ENCODE data around the gene MRPL49. TPM values are rescaled to one million over a fixed set of nuclear protein-coding genes. Genes with fewer than 3 reads are reported as not detected.

Gene MRPL49
- total and polyA plus RNA-seq, 2 of the 13 experiments (the other 11 are each of a cell fraction or from before 2014, with no cell fraction given): 39.2 to 53.3 TPM

DNA sequence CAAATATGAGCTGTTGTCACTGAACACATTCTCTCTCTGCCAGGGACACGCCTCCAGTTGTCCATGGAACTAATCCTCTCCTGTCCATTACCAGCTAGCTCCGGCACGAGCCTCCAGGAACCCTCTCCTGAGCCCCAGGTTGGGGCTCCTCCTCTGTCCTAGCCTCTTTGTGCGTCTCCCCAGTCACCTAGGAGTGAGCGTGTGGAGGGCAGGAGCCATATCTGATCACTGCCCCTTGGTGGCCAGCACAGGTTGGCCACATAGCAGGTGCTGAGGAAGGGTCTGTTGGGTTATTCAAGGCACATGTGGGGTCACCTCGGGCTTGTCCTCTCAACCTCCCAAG, 9.7 kb downstream of the MRPL49 start:
- no peak for DNase-seq (ENCODE audit: low spot score)
- Histone ChIP-seq H3K27me3 (ENCODE audit: control insufficient read depth in 1 of 2, insufficient read depth in 2 of 2, low read length in 2 of 2) (no peaks in the 10 kb centered on the region; a peak in 1 of 5 replicates), H2AFZ (ENCODE audit: low read length) (no peak overlapping the region), H3K79me2 (ENCODE audit: insufficient read depth, low read length) (peaks cover 26% of the 10 kb centered on the region), H3K9ac (ENCODE audit: insufficient read depth, low read depth, low read length) (no peak overlapping the region), H3K4me2 (ENCODE audit: low read depth, low read length) (no peak overlapping the region), H4K20me1 (ENCODE audit: insufficient read depth, low read length) (peaks cover 17% of the 10 kb centered on the region), H3K36me3 (replicated peaks in 1 of 2; ENCODE audit: control insufficient read depth in 1 of 2, insufficient read depth in 2 of 2, low read length in 2 of 2) (peaks cover 34 to 54% of the 10 kb centered on the region in 2 experiments), H3K9me3 (ENCODE audit: low read length) (no peaks in the 10 kb centered on the region), H3K4me3 (replicated peaks in 1 of 3; ENCODE audit: insufficient read depth in 1 of 3, low read depth in 2 of 3, low read length in 3 of 3) (no peak overlapping the region), H3K27ac (ENCODE audit: extremely low read length, insufficient read depth, low read length) (no peak overlapping the region), H3K4me1 (ENCODE audit: insufficient read depth, low read length) (peaks cover 25% of the 10 kb centered on the region)
- TF ChIP-seq ZNF501 (CRISPR knock-in tag; IDR thresholded peaks at IDR 0.05) (no peak), KLF16 (CRISPR knock-in tag; IDR thresholded peaks at IDR 0.05) (no peak), ZNF883 (CRISPR knock-in tag; IDR thresholded peaks at IDR 0.05; ENCODE audit: not compliant biosample characterization) (no peak), ZNF816 (CRISPR knock-in tag; IDR thresholded peaks at IDR 0.05; ENCODE audit: borderline replicate concordance) (no peak), MAX (IDR thresholded peaks at IDR 0.05) (no peak), NKX3-1 (CRISPR knock-in tag; IDR thresholded peaks at IDR 0.05) (no peak), U2AF2 (IDR thresholded peaks at IDR 0.05; ENCODE audit: low read depth, low read length) (no peak), HOXA9 (CRISPR knock-in tag; IDR thresholded peaks at IDR 0.05; ENCODE audit: borderline replicate concordance) (no peak), ZMYM2 (CRISPR knock-in tag; IDR thresholded peaks at IDR 0.05) (no peak), XBP1 (CRISPR knock-in tag; IDR thresholded peaks at IDR 0.05) (no peak)
- TF ChIP-seq, protein P1, sequence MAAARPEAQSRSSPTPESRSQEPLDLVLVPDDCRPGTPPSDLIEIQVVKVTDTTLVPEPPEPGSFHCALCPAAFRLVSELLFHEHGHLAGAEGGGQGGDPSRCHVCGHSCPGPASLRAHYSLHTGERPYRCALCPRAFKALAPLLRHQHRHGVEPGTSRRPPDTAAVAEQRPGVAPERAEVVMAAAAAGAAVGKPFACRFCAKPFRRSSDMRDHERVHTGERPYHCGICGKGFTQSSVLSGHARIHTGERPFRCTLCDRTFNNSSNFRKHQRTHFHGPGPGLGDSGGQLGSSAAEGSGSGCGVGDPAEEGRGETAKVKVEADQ (CRISPR knock-in tag; IDR thresholded peaks at IDR 0.05; ENCODE audit: borderline replicate concordance): no peak
- TF ChIP-seq, protein P2, sequence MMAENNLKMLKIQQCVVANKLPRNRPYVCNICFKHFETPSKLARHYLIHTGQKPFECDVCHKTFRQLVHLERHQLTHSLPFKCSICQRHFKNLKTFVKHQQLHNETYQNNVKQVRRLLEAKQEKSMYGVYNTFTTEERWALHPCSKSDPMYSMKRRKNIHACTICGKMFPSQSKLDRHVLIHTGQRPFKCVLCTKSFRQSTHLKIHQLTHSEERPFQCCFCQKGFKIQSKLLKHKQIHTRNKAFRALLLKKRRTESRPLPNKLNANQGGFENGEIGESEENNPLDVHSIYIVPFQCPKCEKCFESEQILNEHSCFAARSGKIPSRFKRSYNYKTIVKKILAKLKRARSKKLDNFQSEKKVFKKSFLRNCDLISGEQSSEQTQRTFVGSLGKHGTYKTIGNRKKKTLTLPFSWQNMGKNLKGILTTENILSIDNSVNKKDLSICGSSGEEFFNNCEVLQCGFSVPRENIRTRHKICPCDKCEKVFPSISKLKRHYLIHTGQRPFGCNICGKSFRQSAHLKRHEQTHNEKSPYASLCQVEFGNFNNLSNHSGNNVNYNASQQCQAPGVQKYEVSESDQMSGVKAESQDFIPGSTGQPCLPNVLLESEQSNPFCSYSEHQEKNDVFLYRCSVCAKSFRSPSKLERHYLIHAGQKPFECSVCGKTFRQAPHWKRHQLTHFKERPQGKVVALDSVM (CRISPR knock-in tag; IDR thresholded peaks at IDR 0.05): no peak
- intact Hi-C loops (cut with micrococcal nuclease; ENCODE audit: unreplicated experiment) (no loop called here), in situ Hi-C loops (cut with HindIII; ENCODE audit: extremely low pct_ligation_motif_present, low pct_unique_long_range_greater_than_20kb) (no loop called here)
- ChIA-PET CTCF (ENCODE audit: low intra/inter-chr PET ratio, low total read pairs) (no interaction called here), POLR2A (interaction anchor here (0.8 to 2.7 kb wide), 4 partner anchors 10 to 50 kb away, joined by 3 to 20 read pairs (median 7); partner anchors contain the start of genes CAPN1, FAU and MRPL49)
- WGBS (ENCODE audit: low lambda C conversion rate): 99% methylated on average over 5 of the region's 6 CpGs
- ATAC-seq: no peak
- no peak for FAIRE-seq
- BruUV-seq (replicated peaks): no TSS peak

Data from HepG2 (cell line).